HEK293 (cell line): ENCODE measurements around the gene SETD3.

Experiments used
- CTCF ChIP-seq: fragments of 450-650 bp; formaldehyde crosslinking; IDR thresholded peaks from 2 replicates; pipeline ENCODE4 v1.5.1; 2016; ENCODE audit warnings: missing biosample characterization, missing genetic modification characterization
- HIC1 ChIP-seq: fragments of 450-650 bp; formaldehyde crosslinking; IDR thresholded peaks from 2 replicates; pipeline ENCODE4 v1.5.1; 2016; ENCODE audit warnings: missing biosample characterization, missing genetic modification characterization
- ZNF274 ChIP-seq, 2 experiments: fragments of 200-500 bp in 1 of 2; fragments of 450-650 bp in 1 of 2; sonication (Bioruptor generic) in 1 of 2; formaldehyde crosslinking in 1 of 2; IDR thresholded peaks; 2 replicates each; pipeline versions ENCODE4 v1.5.1 to v1.6.1; 2014 to 2016; ENCODE audit warnings: borderline replicate concordance in 1 of 2, inconsistent platforms in 1 of 2, low read length in 1 of 2, missing biosample characterization in 1 of 2, missing genetic modification characterization in 1 of 2
- ZNF362 ChIP-seq: fragments of 450-650 bp; formaldehyde crosslinking; IDR thresholded peaks from 2 replicates; pipeline ENCODE4 v1.5.1; 2016; ENCODE audit warnings: missing biosample characterization, missing genetic modification characterization
- ZNF416 ChIP-seq: fragments of 450-650 bp; formaldehyde crosslinking; IDR thresholded peaks from 2 replicates; pipeline ENCODE4 v1.5.1; 2016; ENCODE audit warnings: missing biosample characterization, missing genetic modification characterization
- ZNF518A ChIP-seq: fragments of 450-650 bp; formaldehyde crosslinking; conservative IDR thresholded peaks from 2 replicates; pipeline ENCODE4 v1.5.1; 2016; ENCODE audit warnings: low read depth, missing biosample characterization, missing genetic modification characterization
- TF ChIP-seq, protein P1 (sequence below): fragments of 450-650 bp; formaldehyde crosslinking; IDR thresholded peaks from 2 replicates; pipeline ENCODE4 v1.5.1; 2016; ENCODE audit warnings: missing biosample characterization, missing genetic modification characterization, borderline replicate concordance

GRCh38 chr14:99377951-99378350, 102.7 kb downstream of the SETD3 start:
- TF ChIP-seq ZNF518A (no peak), CTCF (tag by site-specific recombination) (no peak), ZNF274 (IDR thresholded peaks at IDR 0.05; ENCODE audit: low read length) (no peak), ZNF274 (tag by site-specific recombination; IDR thresholded peaks at IDR 0.05; ENCODE audit: borderline replicate concordance) (no peak), HIC1 (tag by site-specific recombination) (no peak), ZNF362 (no peak), ZNF416 (no peak)
- TF ChIP-seq, protein P1, sequence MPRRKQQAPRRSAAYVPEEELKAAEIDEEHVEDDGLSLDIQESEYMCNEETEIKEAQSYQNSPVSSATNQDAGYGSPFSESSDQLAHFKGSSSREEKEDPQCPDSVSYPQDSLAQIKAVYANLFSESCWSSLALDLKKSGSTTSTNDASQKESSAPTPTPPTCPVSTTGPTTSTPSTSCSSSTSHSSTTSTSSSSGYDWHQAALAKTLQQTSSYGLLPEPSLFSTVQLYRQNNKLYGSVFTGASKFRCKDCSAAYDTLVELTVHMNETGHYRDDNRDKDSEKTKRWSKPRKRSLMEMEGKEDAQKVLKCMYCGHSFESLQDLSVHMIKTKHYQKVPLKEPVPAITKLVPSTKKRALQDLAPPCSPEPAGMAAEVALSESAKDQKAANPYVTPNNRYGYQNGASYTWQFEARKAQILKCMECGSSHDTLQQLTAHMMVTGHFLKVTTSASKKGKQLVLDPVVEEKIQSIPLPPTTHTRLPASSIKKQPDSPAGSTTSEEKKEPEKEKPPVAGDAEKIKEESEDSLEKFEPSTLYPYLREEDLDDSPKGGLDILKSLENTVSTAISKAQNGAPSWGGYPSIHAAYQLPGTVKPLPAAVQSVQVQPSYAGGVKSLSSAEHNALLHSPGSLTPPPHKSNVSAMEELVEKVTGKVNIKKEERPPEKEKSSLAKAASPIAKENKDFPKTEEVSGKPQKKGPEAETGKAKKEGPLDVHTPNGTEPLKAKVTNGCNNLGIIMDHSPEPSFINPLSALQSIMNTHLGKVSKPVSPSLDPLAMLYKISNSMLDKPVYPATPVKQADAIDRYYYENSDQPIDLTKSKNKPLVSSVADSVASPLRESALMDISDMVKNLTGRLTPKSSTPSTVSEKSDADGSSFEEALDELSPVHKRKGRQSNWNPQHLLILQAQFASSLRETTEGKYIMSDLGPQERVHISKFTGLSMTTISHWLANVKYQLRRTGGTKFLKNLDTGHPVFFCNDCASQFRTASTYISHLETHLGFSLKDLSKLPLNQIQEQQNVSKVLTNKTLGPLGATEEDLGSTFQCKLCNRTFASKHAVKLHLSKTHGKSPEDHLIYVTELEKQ (tag by site-specific recombination) = no peak
